H1 (cell line): ENCODE data around the gene KDM6A. TPM values are rescaled to one million over a fixed set of nuclear protein-coding genes. Genes with fewer than 3 reads are reported as not detected.

Source experiments
- CTCF ChIA-PET: fragments of 300-600 bp; sonication (Branson Sonifier 250); formaldehyde crosslinking; loops from one replicate; lab custom pipeline; 2021; ENCODE audit not compliant: partially characterized antibody; lab: Charles Lee
- POLR2A ChIA-PET: fragments of 300-600 bp; sonication (Branson Sonifier 250); formaldehyde crosslinking; loops from one replicate; lab custom pipeline; 2021; ENCODE audit warnings: inconsistent platforms; ENCODE audit not compliant: partially characterized antibody; lab: Charles Lee
- DNase-seq, 2 experiments: peaks; one replicate each; pipeline versions ENCODE4 v3.0.0 to v3.0.0-alpha.2; 2010 to 2022; ENCODE audit warnings: low spot score in 2 of 2, low read depth in 1 of 2, mixed read lengths in 1 of 2
- FAIRE-seq: peaks from 2 replicates; lab custom pipeline; 2011; peaks lifted over from hg19 to GRCh38; lab: Jason Lieb, UNC
- H2AFZ ChIP-seq: 2 replicates; pipeline ENCODE4 v1.8.1; 2012; ENCODE audit warnings: low read length, inconsistent platforms
- H2AK5ac ChIP-seq: 2 replicates; pipeline ENCODE4 v1.6.1; 2013; ENCODE audit warnings: low read depth, low read length
- H2BK120ac ChIP-seq: replicated peaks from 2 replicates; pipeline ENCODE3; 2013; ENCODE audit warnings: low read depth, low read length, inconsistent platforms
- H2BK12ac ChIP-seq: 2 replicates; pipeline ENCODE4 v1.6.1; 2013; ENCODE audit warnings: low read depth, low read length
- H2BK15ac ChIP-seq: 2 replicates; pipeline ENCODE4 v1.6.1; 2013; ENCODE audit warnings: low read length
- H2BK20ac ChIP-seq: 2 replicates; pipeline ENCODE4 v1.6.1; 2013; ENCODE audit warnings: low read length
- H2BK5ac ChIP-seq: 2 replicates; pipeline ENCODE4 v1.6.1; 2013; ENCODE audit warnings: low read depth, low read length
- H3K14ac ChIP-seq: 2 replicates; pipeline ENCODE4 v1.6.1; 2013; ENCODE audit warnings: inconsistent platforms; ENCODE audit not compliant: insufficient read length
- H3K18ac ChIP-seq: 2 replicates; pipeline ENCODE4 v1.6.1; 2013; ENCODE audit warnings: low read length; ENCODE audit errors: extremely low read depth
- H3K23ac ChIP-seq: 2 replicates; pipeline ENCODE4 v1.6.1; 2013; ENCODE audit warnings: inconsistent platforms; ENCODE audit not compliant: insufficient read length
- H3K23me2 ChIP-seq: 2 replicates; pipeline ENCODE4 v1.6.1; 2013; ENCODE audit warnings: low read depth, low read length
- H3K27ac ChIP-seq: 2 replicates; pipeline ENCODE4 v1.6.1; 2011; ENCODE audit warnings: low read depth, low read length, inconsistent platforms
- H3K27me3 ChIP-seq, 4 experiments: replicated peaks in 1 of 4; 1 replicate in 1 of 4; 2 replicates in 3 of 4; pipeline versions ENCODE4 v1.6.1 to v1.8.1; 2011 to 2013; ENCODE audit warnings: low read length in 3 of 4, mild to moderate bottlenecking in 3 of 4, inconsistent platforms in 2 of 4, mixed read lengths in 2 of 4, moderate library complexity in 1 of 4; ENCODE audit not compliant: control insufficient read depth in 3 of 4, insufficient read depth in 3 of 4; ENCODE audit errors: extremely low read depth in 1 of 4
- H3K36me3 ChIP-seq, 4 experiments: 2 replicates each; pipeline versions ENCODE4 v1.6.1 to v1.8.1; 2011 to 2013; ENCODE audit warnings: mild to moderate bottlenecking in 4 of 4, low read length in 3 of 4, moderate library complexity in 2 of 4, control low read depth in 1 of 4, inconsistent platforms in 1 of 4; ENCODE audit not compliant: insufficient read depth in 4 of 4, control insufficient read depth in 2 of 4
- H3K4ac ChIP-seq: replicated peaks from 2 replicates; pipeline ENCODE3; 2013; ENCODE audit warnings: low read length, low read depth, mixed read lengths, inconsistent platforms; ENCODE audit not compliant: insufficient read length
- H3K4me1 ChIP-seq, 4 experiments: replicated peaks in 1 of 4; 1 replicate in 1 of 4; 2 replicates in 3 of 4; pipeline versions ENCODE4 v1.6.1 to v1.8.1; 2011 to 2013; ENCODE audit warnings: low read length in 3 of 4, inconsistent platforms in 2 of 4, mixed read lengths in 1 of 4; ENCODE audit not compliant: insufficient read depth in 4 of 4, control insufficient read depth in 3 of 4
- H3K4me2 ChIP-seq, 2 experiments: 2 replicates each; pipeline versions ENCODE4 v1.6.1 to v1.8.1; 2011 to 2013; ENCODE audit warnings: low read depth in 2 of 2, low read length in 2 of 2, control low read depth in 1 of 2, inconsistent platforms in 1 of 2, mild to moderate bottlenecking in 1 of 2; ENCODE audit not compliant: insufficient read depth in 1 of 2
- H3K4me3 ChIP-seq, 4 experiments: fragments of 200-600, 300-600 bp in 1 of 4; sonication (generic), shearing (Covaris generic), sonication (Bioruptor Twin) in 1 of 4; 2 replicates each; pipeline versions ENCODE4 v1.5.1 to v1.8.1; 2011 to 2016; ENCODE audit warnings: low read length in 4 of 4, low read depth in 3 of 4, control low read depth in 2 of 4, inconsistent platforms in 2 of 4, mild to moderate bottlenecking in 2 of 4, mixed read lengths in 1 of 4, moderate library complexity in 1 of 4; ENCODE audit not compliant: insufficient read depth in 2 of 4; ENCODE audit errors: extremely low read depth in 1 of 4
- H3K56ac ChIP-seq: replicated peaks from 2 replicates; pipeline ENCODE3; 2013; ENCODE audit warnings: low read depth, mild to moderate bottlenecking, mixed read lengths, low read length, inconsistent platforms; ENCODE audit not compliant: insufficient read length
- H3K79me1 ChIP-seq: 2 replicates; pipeline ENCODE4 v1.6.1; 2013; ENCODE audit warnings: low read depth, low read length, control low read depth
- H3K79me2 ChIP-seq, 2 experiments: 2 replicates each; pipeline versions ENCODE4 v1.6.1 to v1.8.1; 2012 to 2013; ENCODE audit warnings: low read length in 2 of 2, mild to moderate bottlenecking in 2 of 2, inconsistent platforms in 1 of 2; ENCODE audit not compliant: insufficient read depth in 2 of 2, control insufficient read depth in 1 of 2
- H3K9ac ChIP-seq, 4 experiments: replicated peaks in 1 of 4; 1 replicate in 1 of 4; 2 replicates in 3 of 4; pipeline versions ENCODE4 v1.6.1 to v1.8.1; 2011 to 2013; ENCODE audit warnings: low read depth in 3 of 4, low read length in 3 of 4, control low read depth in 2 of 4, mild to moderate bottlenecking in 2 of 4, moderate library complexity in 2 of 4, inconsistent platforms in 1 of 4; ENCODE audit errors: extremely low read depth in 1 of 4
- H3K9me3 ChIP-seq, 2 experiments: 2 replicates each; pipeline versions ENCODE4 v1.6.1 to v1.8.1; 2012 to 2013; ENCODE audit warnings: mild to moderate bottlenecking in 2 of 2, moderate library complexity in 2 of 2, control low read depth in 1 of 2, inconsistent platforms in 1 of 2, low read depth in 1 of 2, low read length in 1 of 2, mixed read lengths in 1 of 2; ENCODE audit not compliant: insufficient read depth in 2 of 2
- H4K20me1 ChIP-seq, 2 experiments: replicated peaks in 1 of 2; 2 replicates each; pipeline versions ENCODE3 to v1.8.1; 2011 to 2013; ENCODE audit warnings: inconsistent platforms in 2 of 2, low read length in 2 of 2, mild to moderate bottlenecking in 1 of 2; ENCODE audit not compliant: insufficient read depth in 2 of 2, control insufficient read depth in 1 of 2
- H4K5ac ChIP-seq: 2 replicates; pipeline ENCODE4 v1.6.1; 2013; ENCODE audit warnings: low read length, low read depth, mixed read lengths, inconsistent platforms; ENCODE audit not compliant: insufficient read length
- H4K8ac ChIP-seq: 2 replicates; pipeline ENCODE4 v1.8.0; 2013; ENCODE audit warnings: mild to moderate bottlenecking, moderate library complexity, low read length, inconsistent platforms; ENCODE audit not compliant: insufficient read depth; ENCODE audit errors: extremely low read depth
- H4K91ac ChIP-seq: replicated peaks from 2 replicates; pipeline ENCODE3; 2013; ENCODE audit warnings: low read length, mixed read lengths, inconsistent platforms; ENCODE audit not compliant: insufficient read length
- TCF12 ChIP-seq: IDR thresholded peaks from 2 replicates; pipeline ENCODE4 v1.6.1; 2011; ENCODE audit warnings: low read depth, mild to moderate bottlenecking, low read length
- WGBS, 2 experiments: shearing (Covaris generic) in 1 of 2; methylation state at CpG; one replicate each; pipeline versions ENCODE4 v1.1.6 to v1.1.7; 2013 to 2015; ENCODE audit warnings: low lambda C conversion rate in 2 of 2, mixed read lengths in 2 of 2, inconsistent platforms in 1 of 2, low coverage in 1 of 2, missing lambda C conversion rate in 1 of 2; ENCODE audit not compliant: insufficient replicate concordance in 2 of 2, insufficient coverage in 1 of 2, insufficient read length in 1 of 2; ENCODE audit errors: extremely low coverage in 1 of 2, missing lambda C conversion rate in 1 of 2; 5-methylcytosine and 5-hydroxymethylcytosine counted together
- polyA plus RNA-seq, 7 experiments: library from polyadenylated mRNA; depleted of rRNA in 3 of 7; stranded (reverse) in 5 of 7; unstranded in 2 of 7; fragments of >200 nt in 5 of 7; fragments of 200-250 nt in 2 of 7; gene quantifications; 1 replicate in 5 of 7; 2 replicates in 1 of 7; 4 replicates in 1 of 7; pipeline versions ENCODE4 v1.2.1 to v1.2.3, GENCODE V29; 2011 to 2013; ENCODE audit warnings: missing spikeins in 2 of 7, mixed read lengths in 2 of 7
- total RNA-seq: library from RNA; stranded (reverse); fragmentation: NEBNext Ultra II Directional; extraction: Animal tissue kit (Norgen Biotek cat#: 25700); gene quantifications from 2 replicates; pipeline ENCODE4 v1.2.1, GENCODE V29; 2021
- TF ChIP-seq, protein P1 (sequence below), 3 experiments: IDR thresholded peaks; 1 replicate in 2 of 3; 2 replicates in 1 of 3; pipeline versions ENCODE4 v1.5.1 to v1.6.1; 2011; ENCODE audit warnings: low read length in 3 of 3, mild to moderate bottlenecking in 3 of 3, inconsistent platforms in 2 of 3, low read depth in 1 of 3, moderate library complexity in 1 of 3; ENCODE audit not compliant: insufficient read depth in 1 of 3; ENCODE audit errors: control extremely low read depth in 1 of 3

Gene KDM6A
- total and polyA plus RNA-seq, 2 of the 8 experiments (the other 6 are each of a cell fraction or from before 2014, with no cell fraction given), result 43.5 to 58.4 TPM

DNA sequence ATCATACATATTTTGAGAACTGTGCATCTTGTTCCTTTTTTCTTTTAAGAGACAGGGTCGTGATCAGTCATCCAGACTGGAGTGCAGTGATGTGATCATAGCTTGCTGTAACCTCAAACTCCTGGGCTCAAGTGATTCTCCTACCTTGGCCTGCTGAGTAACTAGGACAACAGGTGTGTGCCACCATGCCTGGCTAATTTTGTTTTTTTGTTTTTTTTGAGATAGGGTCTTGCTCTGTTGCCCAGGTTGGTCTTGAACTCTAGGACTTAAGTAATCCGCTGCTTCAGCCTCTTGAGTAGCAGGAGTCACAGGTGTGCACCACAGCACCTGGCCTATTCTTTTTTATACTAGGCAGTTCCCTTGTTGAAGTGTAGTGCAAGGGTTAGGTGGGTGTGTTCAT, 24.6 kb downstream of the KDM6A start:
- peak overlapping the region in 1 of 2 experiments; percentile 39; a peak in 1 of 4 replicates for H3K4me2 ChIP-seq
- no peak overlapping the region for H3K56ac ChIP-seq
- H3K4ac ChIP-seq, result no peak overlapping the region
- no peak overlapping the region for H2BK5ac ChIP-seq
- no peaks in the 10 kb centered on the region for H3K9me3 ChIP-seq
- peaks cover 10 to 97% of the 10 kb centered on the region in 2 experiments for H3K79me2 ChIP-seq
- no peak overlapping the region for H2BK15ac ChIP-seq
- H2BK12ac ChIP-seq, result no peak overlapping the region
- no peak overlapping the region for H2BK120ac ChIP-seq
- no peak overlapping the region for H4K8ac ChIP-seq
- no peaks in the 10 kb centered on the region for H3K27me3 ChIP-seq
- no peak overlapping the region for H3K4me3 ChIP-seq
- no peak overlapping the region for H3K27ac ChIP-seq
- no peak overlapping the region for H4K5ac ChIP-seq
- no peaks in the 10 kb centered on the region for H3K36me3 ChIP-seq
- H3K23ac ChIP-seq, result no peak overlapping the region
- no peaks in the 10 kb centered on the region for H3K23me2 ChIP-seq
- WGBS, 2 experiments, result 100% methylated on average over 1 of the region's 2 CpGs; no CpG with 5 or more reads in 1 of the 2 experiments
- no peak for TF ChIP-seq TCF12
- TF ChIP-seq, protein P1, sequence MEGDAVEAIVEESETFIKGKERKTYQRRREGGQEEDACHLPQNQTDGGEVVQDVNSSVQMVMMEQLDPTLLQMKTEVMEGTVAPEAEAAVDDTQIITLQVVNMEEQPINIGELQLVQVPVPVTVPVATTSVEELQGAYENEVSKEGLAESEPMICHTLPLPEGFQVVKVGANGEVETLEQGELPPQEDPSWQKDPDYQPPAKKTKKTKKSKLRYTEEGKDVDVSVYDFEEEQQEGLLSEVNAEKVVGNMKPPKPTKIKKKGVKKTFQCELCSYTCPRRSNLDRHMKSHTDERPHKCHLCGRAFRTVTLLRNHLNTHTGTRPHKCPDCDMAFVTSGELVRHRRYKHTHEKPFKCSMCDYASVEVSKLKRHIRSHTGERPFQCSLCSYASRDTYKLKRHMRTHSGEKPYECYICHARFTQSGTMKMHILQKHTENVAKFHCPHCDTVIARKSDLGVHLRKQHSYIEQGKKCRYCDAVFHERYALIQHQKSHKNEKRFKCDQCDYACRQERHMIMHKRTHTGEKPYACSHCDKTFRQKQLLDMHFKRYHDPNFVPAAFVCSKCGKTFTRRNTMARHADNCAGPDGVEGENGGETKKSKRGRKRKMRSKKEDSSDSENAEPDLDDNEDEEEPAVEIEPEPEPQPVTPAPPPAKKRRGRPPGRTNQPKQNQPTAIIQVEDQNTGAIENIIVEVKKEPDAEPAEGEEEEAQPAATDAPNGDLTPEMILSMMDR (IDR thresholded peaks at IDR 0.05; ENCODE audit: control extremely low read depth in 1 of 3, insufficient read depth in 1 of 3, low read depth in 1 of 3, low read length in 3 of 3), result no peak
- TF ChIP-seq, all 59 proteins: peak for 0
- Histone ChIP-seq H2AK5ac (no peak overlapping the region), H4K91ac (no peak overlapping the region), H3K79me1 (no peaks in the 10 kb centered on the region), H4K20me1 (peaks cover 0 to 6% of the 10 kb centered on the region in 2 experiments), H2BK20ac (no peak overlapping the region), H2AFZ (no peak overlapping the region), H3K18ac (no peak overlapping the region), H3K9ac (no peak overlapping the region), H3K14ac (no peak overlapping the region), H3K4me1 (peaks cover 0 to 8% (median 3%) of the 10 kb centered on the region in 4 experiments; a peak in 3 of 7 replicates)
- DNase-seq (no peak), FAIRE-seq (no peak)
- POLR2A ChIA-PET, result interaction anchor here (1.1 kb wide), 1 partner anchor 17 kb away, joined by 3 read pairs; no protein-coding TSS in a partner anchor
- CTCF ChIA-PET, result interaction anchor here (0.7 kb wide), 1 partner anchor 24 kb away, joined by 3 read pairs; no protein-coding TSS in a partner anchor
